ENCODE data around the gene SUSD2.

GRCh38 chr22:24148266-24149197 lies 32.8 kb upstream of the SUSD2 start:
- TF ChIP-seq CTCF (IDR thresholded peaks at IDR 0.05) (no peak), POLR2A (IDR thresholded peaks at IDR 0.05) (no peak), POLR2AphosphoS5 (IDR thresholded peaks at IDR 0.05) (no peak)
